Epidermal melanocyte (primary cell): ENCODE measurements around the gene UBXN10.

Source experiments
- DNase-seq: peaks from one replicate; pipeline ENCODE4 v3.0.0; 2011; ENCODE audit warnings: low spot score; ENCODE audit not compliant: insufficient read length

The UBXN10 gene, protein sequence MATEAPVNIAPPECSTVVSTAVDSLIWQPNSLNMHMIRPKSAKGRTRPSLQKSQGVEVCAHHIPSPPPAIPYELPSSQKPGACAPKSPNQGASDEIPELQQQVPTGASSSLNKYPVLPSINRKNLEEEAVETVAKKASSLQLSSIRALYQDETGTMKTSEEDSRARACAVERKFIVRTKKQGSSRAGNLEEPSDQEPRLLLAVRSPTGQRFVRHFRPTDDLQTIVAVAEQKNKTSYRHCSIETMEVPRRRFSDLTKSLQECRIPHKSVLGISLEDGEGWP

DNA sequence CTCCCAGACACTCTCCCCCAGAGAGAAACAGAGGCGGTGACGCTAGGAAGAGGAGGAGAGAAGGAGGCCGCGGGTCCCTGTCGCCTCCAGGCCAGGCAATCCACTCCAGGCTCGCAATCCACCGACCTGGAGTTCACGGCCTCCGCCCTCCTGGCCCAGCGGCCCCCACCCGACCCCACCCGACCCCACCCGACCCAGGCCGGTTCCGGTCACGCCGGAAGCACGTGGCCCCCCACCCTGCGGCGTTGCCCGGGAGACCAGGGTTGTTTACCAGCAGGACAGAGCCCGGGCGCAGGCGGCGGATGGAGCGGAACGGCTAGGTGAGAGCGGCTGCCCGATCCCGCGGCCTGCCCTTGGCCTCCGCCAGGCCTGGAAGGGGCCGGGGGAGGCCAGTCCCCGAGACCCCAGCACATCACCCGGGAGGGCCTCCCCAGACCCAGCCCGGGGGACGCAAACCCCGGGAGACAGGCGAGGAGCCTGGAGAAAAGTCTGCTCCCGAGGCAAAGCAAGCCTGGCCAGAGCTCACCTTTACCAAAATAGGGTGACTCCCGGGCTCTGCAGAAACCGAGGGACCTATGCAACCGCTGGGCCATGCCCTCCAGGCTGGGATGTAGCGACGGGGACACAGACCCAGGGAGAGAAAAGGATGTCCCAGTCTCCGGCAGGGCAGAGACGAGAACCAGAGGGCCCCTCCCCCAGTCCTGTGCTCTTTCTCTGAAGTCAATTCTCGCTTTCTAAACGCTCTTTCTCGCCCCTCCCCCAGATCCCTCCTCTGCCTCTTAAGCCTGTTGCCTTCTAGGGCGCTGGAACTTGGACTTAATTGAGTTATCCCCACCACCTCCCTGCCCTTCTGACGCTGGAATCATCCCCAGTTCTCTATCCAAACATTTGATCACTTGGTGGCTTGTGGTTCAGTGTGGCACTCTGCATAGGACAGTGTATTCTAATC lies at the start of gene UBXN10, which contains the start of gene PLA2G2C:
Gene UBXN10, plus strand, starts transcription at position 263 of the 949 bp plus-strand sequence. CDS start 4,466 bp downstream, outside the sequence.
Gene PLA2G2C, minus strand, starts transcription at position 685 of the 949 bp plus-strand sequence. CDS start 9,155 bp downstream, outside the sequence.
- no peak for DNase-seq

DNA sequence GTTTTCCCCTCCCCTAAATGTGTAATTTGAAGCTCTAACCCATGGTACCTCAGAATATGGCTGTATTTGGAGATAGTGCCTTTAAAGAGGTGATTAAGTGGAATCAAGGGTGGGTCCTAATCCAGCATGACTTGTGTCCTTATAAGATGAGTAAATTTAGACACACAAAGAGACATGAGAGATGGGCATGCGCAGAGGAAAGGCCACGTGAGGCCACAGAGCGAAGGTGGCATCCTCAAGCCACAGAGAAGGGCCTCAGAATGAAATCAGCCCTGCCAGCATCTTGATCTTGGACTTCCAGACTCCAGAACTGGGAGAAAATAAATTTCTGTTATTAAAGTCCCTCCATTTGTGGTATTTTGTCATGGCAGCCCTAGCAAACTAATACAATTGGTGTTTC lies 49.6 kb upstream of the UBXN10 start:
- no peak for DNase-seq

DNA sequence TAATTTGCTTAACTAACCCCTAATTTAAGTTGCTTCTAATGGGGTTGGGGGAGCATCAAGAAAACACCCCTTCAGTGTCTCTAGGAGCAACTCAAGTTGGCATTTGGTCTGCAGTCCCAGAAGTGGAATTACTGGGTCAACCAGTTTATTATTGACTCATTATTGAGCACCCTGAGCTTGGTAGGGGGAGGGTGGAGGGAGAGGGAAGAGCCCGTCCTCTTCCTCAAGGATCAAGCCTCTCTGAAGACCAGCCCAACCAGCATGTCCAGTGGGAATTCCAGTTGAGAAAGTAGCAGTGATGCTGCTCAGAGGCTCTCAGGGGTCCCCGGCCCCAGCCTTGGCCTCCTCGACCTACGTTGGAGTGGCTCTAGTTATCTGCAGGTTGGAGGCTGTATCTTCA lies 48.8 kb upstream of the UBXN10 start:
- no peak for DNase-seq

DNA sequence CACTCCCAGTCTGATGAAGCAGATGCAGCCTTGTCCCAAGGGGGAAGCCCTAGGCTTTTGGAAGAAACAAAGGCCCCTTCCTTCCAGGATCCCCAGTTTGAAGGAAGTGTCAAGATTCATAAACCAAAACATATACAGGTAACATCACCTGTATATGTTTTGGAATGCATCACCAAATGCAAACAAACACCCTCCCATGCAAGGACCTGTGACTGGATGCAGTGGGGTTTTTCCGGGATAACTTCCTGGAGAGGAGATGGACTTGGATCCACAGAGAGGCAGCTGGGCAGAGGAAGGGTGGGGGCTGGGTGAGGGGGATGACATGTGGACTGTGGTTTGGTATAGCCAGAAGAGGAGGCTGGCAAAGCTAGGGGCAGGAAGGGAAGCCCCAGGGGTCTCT lies 48.3 kb upstream of the UBXN10 start:
- no peak for DNase-seq

DNA sequence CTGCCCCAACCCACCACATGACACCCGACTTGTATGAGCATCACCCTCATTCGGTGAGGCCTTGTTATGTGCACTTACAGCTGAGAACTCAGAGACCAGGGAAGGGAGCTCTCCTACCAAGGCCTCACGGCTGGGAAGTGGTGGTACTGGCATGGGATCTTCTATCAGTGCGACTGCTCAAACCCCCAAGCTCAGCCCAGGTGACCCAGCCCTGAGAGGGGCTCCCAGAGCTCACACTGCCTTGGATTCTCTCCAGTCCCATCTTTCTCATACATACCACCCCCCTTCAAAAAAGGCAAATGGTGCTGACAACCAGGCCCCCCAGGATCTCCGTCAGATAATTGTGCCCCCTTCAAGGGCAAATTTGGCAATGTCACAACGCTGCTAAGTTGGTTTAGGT lies 47.5 kb upstream of the UBXN10 start:
- DNase-seq, result no peak

DNA sequence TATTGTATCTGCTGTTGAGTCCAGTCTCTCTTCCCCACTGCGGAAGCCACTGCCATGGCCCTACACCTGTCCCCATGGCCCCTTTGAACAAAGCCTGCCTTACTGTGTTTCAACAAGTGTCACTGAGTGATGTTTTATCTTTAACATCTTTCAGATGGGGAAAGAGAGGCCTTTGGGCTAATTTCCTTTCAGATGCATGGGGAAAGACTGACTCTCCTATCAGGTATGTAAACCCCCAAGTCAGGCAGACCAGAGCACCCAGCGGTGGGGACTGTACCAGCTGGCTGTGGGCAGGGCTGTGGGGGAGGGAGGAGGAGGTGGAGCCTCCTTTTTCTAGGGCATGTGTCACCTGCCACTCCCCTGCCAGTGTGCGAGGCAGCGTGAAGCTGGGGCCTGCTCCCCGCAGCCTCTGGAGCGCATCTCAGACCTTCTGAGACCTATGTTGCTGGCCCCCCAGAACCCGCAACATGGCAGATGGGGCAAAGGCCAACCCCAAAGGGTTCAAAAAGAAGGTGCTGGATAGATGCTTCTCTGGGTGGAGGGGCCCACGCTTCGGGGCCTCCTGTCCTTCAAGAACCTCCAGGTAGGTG lies 46.8 kb upstream of the UBXN10 start, which contains the start of gene PLA2G2F:
Gene PLA2G2F, plus strand, starts transcription at position 363 of the 590 bp plus-strand sequence. Its CDS starts 105 bp downstream, at position 468.
- DNase-seq, result no peak

DNA sequence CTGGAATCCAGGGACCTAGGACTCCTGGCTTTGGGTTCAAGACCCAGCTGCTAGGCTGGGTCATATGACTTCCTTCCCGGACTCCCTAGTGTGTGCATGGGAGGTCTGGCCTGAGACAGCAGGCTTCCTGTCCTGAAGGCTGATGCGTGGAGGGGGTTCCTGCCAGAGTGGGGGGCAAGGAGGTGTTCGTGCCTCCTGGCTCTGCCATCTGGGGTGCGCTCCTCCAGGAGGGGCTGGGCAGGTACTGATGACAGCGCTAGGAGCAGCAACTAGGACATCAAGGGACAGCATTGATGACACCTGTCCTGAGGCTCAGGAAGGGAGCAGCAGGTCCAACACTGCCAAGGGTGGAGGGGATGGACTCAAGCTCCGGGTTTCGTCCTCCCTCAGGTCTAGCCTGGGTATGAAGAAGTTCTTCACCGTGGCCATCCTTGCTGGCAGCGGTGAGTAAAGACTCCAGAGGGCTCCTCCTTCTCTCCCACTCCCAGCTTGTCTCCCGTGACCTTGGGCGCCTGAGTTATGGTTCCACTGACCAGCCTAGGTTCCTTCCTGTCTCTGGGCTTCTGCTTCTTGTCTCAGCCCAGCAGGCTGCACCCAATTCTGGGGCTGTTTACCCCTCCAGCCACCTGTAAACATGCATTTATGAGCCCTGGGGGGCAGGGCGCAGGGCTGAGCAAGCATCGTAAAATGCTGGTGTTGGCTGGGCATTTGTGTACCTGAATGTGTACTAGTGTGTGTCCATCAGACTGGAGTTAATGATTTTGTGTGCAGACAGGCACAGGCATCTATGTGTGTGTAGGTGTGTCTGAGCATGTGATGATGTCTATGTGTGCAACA lies 45.9 kb upstream of the UBXN10 start:
- no peak for DNase-seq

DNA sequence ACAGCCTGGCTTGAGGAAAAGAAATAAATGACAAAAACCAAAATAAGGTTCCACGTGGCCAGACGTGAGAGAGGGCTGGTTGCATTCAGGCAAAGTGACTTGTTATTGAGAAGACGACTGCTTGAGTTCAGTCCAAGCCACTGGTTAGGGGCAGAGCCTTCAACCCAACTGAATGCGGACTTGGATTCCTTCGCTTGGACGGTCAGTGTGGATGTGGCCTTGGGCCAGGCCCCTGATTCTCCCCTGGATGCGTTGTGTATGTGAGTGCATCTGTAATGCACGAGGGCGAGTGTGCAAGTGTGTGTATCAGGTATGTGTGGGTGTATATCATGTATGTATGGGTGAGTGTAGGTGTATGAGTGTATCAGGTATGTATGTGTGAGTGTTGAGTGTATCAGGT lies 44.9 kb upstream of the UBXN10 start:
- no peak for DNase-seq

DNA sequence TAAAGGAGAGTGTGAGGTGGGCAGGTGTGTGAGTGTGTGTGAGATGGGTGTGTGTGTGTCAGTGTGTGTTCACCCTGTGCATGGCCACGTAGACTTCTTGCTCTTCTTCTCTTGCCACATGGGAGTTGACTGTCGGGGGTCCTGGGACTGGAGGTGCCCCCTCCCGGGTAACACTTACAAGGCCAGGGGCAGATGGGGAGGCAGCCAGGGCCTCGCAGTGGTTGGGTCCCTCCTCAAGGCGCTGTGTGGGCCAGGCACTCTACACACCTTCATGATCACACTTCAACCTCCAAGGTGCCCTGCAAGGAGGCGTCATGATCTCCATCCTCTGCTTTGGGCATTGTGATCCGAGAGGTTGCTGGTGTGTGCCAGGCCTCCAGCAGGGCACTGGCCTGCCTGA lies 44.4 kb upstream of the UBXN10 start:
- no peak for DNase-seq

DNA sequence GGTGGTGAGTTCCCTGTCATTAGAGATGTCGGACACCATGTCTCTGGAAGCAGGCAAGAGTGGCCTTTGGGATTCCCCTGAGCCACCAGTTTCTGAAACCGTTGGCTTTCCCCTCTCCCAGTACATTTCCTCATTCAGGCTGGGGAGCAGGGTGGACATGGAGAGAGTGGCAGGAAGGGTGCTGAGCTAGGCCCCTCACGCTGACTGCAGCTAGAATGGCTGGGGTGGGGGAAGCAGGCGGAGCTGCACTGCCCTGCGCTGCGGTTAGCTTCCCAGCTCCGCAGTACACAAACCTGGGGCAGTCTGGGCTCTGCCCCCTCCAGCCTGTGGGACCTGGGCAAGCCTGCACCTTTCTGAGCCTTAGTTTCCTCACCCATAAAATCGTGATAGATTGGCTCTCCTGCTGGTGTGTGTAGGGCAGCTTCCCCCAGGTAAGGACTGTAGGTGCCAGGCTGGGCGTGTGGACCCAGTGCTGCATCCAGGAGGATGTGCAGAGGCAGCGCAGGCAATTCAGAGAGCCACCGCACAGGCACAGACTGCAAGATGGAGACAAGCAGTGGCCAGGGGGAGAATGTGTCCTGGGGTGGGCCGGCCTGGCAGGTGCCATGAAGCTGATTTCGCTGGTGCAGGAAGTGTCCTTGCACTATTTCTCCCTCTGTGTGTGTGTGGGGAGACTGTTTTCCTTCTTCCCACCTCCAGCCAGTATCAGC lies 43.7 kb upstream of the UBXN10 start:
- no peak for DNase-seq

DNA sequence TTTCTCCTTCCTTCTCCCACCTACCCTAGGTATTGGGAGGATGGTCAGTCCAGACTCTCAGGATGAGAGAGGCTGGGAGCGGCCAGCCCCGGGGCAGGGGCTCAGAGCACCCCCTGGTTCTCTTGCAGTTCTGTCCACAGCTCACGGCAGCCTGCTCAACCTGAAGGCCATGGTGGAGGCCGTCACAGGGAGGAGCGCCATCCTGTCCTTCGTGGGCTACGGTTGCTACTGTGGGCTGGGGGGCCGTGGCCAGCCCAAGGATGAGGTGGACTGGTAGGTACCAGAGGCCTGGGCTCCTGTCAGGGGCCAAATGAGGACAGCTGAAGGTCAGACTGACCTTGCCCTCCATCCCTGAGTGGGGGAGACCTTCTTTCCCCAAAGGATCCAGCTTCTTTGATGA lies 42.6 kb upstream of the UBXN10 start:
- no peak for DNase-seq

DNA sequence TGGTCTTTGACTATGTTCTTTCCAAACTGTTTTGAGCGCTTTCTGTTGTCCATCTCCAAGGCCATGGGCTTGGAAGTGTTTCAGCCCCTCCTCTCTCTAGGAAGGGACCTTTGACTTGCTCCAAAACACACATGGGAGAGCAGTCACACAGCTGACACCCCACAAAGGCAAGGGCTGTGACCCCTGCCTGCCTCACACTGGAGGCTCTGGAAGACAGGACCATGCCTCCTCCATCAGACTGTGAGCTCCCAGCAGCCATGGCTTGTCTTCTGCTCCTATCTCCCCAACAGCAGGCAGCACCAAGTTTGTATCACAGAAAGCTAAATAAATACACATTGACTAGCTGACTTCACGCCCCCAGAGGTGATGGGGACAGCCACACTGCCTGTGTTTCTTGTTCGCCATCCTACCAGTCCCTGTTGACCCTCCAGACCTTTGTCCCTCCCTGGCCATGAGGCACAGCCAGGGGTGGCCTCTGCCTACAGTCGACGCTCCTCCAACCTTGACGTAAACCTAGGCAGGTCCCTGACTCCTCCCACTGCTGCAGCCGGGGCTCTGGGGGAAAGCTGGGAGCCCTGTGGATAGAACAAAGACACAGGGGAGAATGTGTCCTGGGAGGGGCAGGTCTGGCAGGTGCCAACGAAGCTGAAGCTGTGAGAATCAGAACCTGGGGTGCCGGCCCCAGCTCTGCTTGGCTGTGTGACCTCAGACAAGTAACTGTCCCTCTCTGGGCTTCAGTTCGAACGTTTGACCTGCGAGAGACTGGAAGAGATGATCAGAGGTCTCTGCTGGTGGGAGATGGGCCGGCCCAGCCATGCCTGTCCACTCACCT lies 41.9 kb upstream of the UBXN10 start:
- no peak for DNase-seq

DNA sequence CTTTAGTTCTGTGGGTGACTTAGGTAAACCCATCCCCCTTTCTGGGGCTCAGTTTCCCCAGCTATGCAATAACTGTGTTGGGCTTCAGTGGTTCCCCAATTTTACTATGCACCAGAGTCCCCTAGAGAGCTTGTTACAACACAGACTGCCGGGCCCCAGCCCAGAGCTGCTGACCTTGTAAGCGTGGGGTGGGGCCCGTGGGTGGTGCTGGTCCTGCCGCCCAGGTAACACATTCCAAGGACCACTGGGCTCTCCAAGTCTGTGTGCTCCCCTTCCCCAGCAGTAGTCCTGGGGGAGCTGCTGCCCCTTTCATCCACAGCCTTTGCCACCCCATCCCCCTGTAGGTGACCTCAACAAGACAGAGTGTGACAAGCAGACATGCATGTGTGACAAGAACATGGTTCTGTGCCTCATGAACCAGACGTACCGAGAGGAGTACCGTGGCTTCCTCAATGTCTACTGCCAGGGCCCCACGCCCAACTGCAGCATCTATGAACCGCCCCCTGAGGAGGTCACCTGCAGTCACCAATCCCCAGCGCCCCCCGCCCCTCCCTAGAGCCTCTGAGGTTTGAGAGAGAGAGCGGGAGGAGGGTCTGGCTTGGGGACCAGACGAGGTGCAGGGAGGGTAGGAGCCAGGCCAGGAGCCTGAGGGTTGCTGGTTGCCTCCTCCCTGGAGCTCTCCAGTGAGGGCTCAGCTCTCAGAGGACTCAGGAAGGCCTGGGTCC lies 37.9 kb upstream of the UBXN10 start:
- DNase-seq, result no peak

DNA sequence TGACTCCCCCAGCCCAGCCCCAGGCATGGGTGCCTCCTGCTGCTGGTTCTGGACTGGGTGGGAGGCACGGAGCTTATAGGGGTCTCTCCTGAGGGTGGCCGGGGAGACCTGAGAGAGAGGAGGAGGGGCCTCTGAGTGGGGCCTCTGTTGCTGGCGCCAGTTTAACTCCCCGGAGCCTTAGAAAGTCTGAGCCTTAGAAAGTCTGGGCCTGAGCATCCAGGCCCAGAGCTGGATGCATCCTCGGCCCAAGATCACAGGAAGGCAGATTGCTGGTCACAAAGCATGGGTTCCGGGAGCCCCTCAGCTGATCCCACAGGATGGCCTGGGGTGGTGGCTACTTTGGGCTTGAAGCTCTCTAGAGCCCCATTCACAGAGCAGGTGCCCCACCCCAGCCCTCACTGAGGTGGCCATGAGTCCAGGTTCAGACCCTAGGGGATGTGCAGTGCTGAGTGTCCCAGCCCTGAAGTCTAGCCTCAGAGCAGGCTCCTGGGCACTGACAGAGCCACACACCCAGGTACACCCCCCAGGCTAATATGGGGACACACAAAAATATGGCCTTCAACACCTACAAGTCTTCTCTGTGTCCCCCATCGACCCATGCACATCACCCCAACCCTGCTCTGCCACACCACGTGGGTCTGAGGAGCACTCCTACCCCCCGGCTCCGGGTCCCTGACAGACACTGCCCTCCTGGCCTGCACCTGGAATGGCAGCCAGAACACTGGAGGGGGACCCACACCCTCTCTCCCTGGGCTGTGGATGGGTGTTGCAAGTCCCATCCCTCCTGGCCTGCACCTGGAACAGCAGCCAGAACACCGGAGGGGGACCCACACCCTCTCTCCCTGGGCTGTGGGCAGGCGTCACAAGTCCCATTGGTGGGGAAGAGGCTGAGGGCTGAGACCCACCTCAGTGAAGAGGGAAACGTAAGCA lies 37.1 kb upstream of the UBXN10 start:
- no peak for DNase-seq

DNA sequence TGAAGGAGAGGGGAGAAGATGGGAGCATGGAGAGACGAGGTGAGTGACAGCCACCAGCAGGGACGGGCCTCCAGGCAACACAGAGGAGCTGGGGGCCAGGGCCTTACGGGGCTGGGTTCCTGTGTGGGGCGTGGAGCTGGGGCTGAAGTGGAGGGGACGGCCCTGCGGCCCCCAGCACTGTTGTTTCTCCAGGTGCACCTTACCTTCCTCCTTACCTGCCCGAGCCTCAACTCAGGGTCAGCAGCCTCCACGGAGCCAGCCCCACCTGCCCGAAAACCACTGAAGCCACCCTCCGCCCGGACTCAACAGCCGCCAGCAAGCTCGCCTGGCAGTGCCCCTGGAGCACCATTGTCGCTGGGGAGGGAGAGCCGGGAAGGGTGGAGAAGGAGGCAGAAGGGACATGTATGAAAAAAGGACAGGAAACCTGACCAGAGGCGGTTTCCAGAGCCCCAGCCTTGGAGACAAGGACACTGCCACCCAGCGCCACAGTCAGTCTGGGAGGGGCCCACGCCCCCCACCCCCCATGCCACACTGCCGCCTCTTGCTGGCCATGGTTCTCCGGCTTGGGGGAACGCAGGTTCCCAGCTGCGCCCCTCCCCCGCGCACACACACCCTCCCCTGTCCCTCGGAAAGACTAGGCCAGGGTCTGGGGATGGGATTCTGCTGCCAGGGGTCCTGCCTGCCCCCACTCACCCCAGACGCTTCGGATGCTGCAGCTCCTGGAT lies 36.1 kb upstream of the UBXN10 start:
- no peak for DNase-seq

DNA sequence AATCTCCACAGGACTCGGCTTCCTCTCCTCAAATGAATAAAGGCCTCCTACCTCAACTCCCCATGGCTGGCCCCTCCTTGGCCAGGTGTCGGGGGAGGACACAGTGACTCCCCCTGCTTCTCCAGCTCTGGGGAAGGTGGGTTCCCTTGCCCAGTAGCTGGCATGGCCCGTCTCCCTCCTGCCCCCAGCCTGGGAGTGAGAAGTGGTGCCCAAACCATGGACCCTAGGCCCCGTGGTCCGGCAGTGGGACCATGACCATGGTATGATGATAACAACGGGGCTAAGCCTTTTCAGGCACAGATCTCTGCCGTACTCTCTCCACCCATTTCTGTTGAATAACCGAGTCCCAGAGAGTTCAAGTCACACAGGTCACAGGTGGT lies 35.6 kb upstream of the UBXN10 start:
- DNase-seq, result no peak

DNA sequence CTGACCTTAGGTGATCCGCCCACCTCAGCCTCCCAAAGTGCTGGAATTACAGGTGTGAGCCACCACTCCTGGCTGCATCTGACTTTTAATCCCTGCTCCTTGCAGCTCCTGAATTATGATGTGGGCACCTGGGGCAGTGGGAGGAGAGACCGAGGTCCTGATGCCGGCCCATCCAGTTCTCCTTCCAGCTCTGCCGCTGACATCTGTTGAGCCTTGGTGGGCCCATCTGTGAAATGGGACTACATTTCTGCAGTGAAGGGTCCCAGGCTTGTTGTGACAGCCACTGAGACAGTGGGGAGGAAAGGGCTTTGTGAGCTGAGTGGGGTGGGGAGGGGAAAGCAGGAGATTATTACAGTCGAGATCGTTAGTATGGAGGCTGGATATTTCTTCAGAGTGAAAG lies 34.9 kb upstream of the UBXN10 start:
- no peak for DNase-seq
